HL-60 (cell line): ENCODE measurements around the gene NTMT2.

Source experiments
- DNase-seq, 2 experiments: peaks; one replicate each; pipeline ENCODE4 v3.0.0-alpha.2; 2010 to 2020; ENCODE audit warnings: low read depth in 1 of 2, low spot score in 1 of 2
- H3K27ac ChIP-seq: fragments of 250-450 bp; sonication (Bioruptor Pico); replicated peaks from 2 replicates; pipeline ENCODE4 v1.5.1; 2020; ENCODE audit warnings: mild to moderate bottlenecking, moderate library complexity
- H3K27me3 ChIP-seq: fragments of 250-450 bp; sonication (Bioruptor Pico); 2 replicates; pipeline ENCODE4 v1.5.1; 2021; ENCODE audit warnings: mild to moderate bottlenecking, moderate library complexity; ENCODE audit not compliant: insufficient read depth, poor library complexity, severe bottlenecking
- H3K4me3 ChIP-seq: replicated peaks from 2 replicates; pipeline ENCODE4 v1.5.1; 2011; ENCODE audit warnings: mild to moderate bottlenecking, control low read depth, low read length; ENCODE audit not compliant: insufficient read depth
- CTCF ChIP-seq: IDR thresholded peaks from one replicate; pipeline ENCODE4 v1.5.1; 2011; ENCODE audit warnings: low read length, control low read depth, inconsistent platforms; ENCODE audit not compliant: insufficient read depth
- GABPA ChIP-seq: IDR thresholded peaks from 2 replicates; pipeline ENCODE4 v1.6.1; 2012; ENCODE audit warnings: low read depth
- POLR2AphosphoS5 ChIP-seq: IDR thresholded peaks from 2 replicates; pipeline ENCODE4 v1.6.1; 2012; ENCODE audit warnings: low read depth
- SPI1 ChIP-seq: IDR thresholded peaks from 2 replicates; pipeline ENCODE4 v1.6.1; 2012; ENCODE audit warnings: low read depth, mild to moderate bottlenecking, borderline replicate concordance
- TF ChIP-seq, protein P1 (sequence below): IDR thresholded peaks from 2 replicates; pipeline ENCODE4 v1.6.1; 2012; ENCODE audit warnings: low read depth; ENCODE audit not compliant: insufficient replicate concordance

NTMT2 gene

GRCh38 chr1:170196490-170197236 lies 50.9 kb downstream of the NTMT2 start:
- no peaks in the 10 kb centered on the region for H3K27me3 ChIP-seq
- TF ChIP-seq POLR2AphosphoS5 (no peak), SPI1 (no peak), GABPA (no peak), CTCF (no peak)
- TF ChIP-seq, protein P1, sequence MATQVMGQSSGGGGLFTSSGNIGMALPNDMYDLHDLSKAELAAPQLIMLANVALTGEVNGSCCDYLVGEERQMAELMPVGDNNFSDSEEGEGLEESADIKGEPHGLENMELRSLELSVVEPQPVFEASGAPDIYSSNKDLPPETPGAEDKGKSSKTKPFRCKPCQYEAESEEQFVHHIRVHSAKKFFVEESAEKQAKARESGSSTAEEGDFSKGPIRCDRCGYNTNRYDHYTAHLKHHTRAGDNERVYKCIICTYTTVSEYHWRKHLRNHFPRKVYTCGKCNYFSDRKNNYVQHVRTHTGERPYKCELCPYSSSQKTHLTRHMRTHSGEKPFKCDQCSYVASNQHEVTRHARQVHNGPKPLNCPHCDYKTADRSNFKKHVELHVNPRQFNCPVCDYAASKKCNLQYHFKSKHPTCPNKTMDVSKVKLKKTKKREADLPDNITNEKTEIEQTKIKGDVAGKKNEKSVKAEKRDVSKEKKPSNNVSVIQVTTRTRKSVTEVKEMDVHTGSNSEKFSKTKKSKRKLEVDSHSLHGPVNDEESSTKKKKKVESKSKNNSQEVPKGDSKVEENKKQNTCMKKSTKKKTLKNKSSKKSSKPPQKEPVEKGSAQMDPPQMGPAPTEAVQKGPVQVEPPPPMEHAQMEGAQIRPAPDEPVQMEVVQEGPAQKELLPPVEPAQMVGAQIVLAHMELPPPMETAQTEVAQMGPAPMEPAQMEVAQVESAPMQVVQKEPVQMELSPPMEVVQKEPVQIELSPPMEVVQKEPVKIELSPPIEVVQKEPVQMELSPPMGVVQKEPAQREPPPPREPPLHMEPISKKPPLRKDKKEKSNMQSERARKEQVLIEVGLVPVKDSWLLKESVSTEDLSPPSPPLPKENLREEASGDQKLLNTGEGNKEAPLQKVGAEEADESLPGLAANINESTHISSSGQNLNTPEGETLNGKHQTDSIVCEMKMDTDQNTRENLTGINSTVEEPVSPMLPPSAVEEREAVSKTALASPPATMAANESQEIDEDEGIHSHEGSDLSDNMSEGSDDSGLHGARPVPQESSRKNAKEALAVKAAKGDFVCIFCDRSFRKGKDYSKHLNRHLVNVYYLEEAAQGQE, result no peak
- H3K4me3 ChIP-seq, result no peak overlapping the region
- H3K27ac ChIP-seq, result no peak overlapping the region
- DNase-seq, result no peak

DNA sequence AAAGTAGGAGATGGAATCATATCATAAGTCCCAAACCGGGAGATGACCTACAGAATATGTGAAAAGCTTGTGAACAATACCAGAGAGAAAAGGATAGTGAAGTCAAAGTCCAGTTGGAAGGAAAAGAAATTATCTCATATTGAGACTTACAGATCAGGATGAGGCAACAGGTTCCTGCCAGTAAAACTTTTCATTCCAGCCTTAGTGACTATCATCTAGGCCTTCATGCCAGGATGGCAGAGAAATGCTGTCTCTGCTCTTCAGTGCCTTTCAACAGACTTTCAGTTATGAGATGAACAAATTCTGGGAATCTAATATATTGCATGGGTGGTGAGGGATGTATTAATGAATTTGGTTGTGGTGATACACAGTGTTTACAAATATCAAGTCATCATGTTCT lies 52.3 kb downstream of the NTMT2 start:
- H3K4me3 ChIP-seq, result no peak overlapping the region
- no peak for TF ChIP-seq CTCF
- no peak overlapping the region for H3K27ac ChIP-seq
- H3K27me3 ChIP-seq, result no peaks in the 10 kb centered on the region
- no peak for DNase-seq

DNA sequence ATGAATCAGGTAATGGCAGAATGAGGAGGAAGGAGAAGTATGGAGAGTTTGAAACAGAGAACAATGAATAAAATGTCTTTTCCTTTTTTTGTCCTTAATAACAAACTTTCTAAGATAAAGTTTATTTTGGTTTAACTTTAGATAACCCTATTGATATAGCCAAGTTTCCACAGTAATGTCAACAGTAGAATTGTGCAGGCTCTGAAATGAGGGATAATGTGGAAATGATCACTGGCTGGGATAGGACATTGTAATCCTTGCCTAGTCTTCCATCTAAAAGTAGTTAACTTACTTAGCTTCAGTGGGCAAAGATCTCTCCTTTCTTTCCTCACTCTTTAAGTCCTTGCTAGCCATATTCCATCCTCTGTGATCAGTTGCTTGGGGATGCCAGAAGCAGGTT lies 52.8 kb downstream of the NTMT2 start:
- TF ChIP-seq CTCF, result no peak
- TF ChIP-seq, protein P1, result no peak
- TF ChIP-seq GABPA, result no peak
- no peak for TF ChIP-seq POLR2AphosphoS5
- no peak for TF ChIP-seq SPI1

GRCh38 chr1:170200161-170200560 lies 54.4 kb downstream of the NTMT2 start:
- H3K4me3 ChIP-seq, result no peak overlapping the region
- no peak for DNase-seq
- TF ChIP-seq POLR2AphosphoS5 (no peak), GABPA (no peak), SPI1 (no peak), CTCF (no peak)
- TF ChIP-seq, protein P1, result no peak

More for the DNA sequence above, 52.8 kb downstream of the NTMT2 start:
- H3K27ac ChIP-seq, result no peak overlapping the region
- no peak for DNase-seq
- no peak overlapping the region for H3K4me3 ChIP-seq
- no peaks in the 10 kb centered on the region for H3K27me3 ChIP-seq

More at GRCh38 chr1:170200161-170200560, 54.4 kb downstream of the NTMT2 start:
- no peak overlapping the region for H3K27ac ChIP-seq
- no peaks in the 10 kb centered on the region for H3K27me3 ChIP-seq
